ENCODE measurements around the gene OSBPL2.

The OSBPL2 gene

DNA sequence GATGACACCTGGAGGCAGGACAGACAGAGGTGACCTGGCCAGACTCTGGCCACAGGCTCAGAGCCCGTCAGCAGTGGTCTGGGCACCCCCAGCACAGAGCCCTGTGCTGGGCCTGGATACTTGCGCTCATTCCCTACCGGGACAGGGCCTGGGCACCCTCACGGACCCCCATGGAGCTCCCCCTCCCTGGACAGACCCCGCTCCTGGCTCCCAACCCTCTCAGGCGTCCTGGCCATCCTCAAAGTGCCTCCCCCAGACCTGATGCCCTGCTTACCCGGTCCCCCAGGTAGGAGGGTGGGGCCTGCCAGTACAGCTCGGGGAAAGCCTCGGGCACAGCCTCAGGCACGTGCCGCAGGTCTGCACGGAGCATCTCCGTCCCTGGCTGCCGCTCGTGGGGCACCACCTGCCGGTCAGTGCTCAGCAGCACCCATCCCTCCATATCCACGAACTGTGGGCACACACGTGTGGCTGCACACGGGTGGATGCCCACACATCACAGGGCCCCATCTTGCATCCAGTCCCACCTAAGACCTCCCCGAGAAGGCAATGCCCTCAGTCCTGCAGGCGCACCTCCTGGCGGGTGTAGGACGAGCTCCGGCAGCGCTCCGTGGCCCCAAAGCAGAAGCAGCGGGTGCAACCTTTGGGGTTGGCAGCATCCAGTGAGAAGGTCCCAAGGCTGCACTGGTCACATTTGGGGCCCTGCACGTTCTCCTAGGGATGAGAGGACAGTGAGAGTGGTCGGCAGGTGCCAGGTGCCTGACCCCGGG is 88.8 kb downstream of the OSBPL2 start:
- no peak for DNase-seq (ENCODE audit: low read depth)

DNA sequence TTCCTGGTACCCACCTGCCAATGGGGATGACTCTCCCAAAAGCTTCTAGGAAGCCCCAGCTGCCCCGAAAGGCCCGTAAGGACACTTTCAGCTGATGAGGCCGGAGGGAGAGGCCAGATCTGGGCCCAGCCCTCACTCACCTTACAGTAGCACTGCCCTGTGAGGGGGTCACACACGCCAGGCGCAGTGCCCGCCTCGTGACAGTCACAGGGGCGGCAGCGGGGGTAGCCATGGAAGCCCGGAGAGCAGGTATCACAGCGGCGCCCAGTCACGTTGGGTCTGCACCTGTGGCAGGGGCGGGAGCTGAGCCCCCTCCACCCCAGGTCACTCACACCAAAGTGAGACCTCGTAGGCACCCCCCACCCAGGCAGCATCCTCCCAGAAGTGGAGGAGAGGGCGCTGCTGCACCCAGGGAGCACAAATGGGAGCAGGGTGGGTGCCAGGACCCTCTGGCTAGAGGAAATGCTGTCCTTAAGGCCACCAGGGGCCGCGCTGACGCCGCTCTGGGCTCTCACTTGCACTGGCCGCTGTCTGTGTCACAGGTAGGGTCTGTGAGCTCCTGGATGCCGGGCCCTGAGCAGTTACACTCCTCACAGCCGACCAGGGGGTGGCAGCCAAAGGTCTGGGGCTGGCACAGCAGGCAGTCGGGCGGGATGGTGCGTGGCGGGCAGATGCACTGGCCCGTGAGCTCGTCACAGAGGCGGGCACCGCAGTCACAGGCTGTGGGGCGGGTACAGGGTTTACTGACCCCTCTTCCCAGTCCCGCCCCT is 89.6 kb downstream of the OSBPL2 start:
- DNase-seq (ENCODE audit: low read depth): no peak

GRCh38 chr20:62328684-62329388 is 90.5 kb downstream of the OSBPL2 start:
- no peak for DNase-seq (ENCODE audit: low read depth)

- DNase-seq (ENCODE audit: low read depth): no peak
Measured at GRCh38 chr20:62329389-62330377, 91.4 kb downstream of the OSBPL2 start.

DNA sequence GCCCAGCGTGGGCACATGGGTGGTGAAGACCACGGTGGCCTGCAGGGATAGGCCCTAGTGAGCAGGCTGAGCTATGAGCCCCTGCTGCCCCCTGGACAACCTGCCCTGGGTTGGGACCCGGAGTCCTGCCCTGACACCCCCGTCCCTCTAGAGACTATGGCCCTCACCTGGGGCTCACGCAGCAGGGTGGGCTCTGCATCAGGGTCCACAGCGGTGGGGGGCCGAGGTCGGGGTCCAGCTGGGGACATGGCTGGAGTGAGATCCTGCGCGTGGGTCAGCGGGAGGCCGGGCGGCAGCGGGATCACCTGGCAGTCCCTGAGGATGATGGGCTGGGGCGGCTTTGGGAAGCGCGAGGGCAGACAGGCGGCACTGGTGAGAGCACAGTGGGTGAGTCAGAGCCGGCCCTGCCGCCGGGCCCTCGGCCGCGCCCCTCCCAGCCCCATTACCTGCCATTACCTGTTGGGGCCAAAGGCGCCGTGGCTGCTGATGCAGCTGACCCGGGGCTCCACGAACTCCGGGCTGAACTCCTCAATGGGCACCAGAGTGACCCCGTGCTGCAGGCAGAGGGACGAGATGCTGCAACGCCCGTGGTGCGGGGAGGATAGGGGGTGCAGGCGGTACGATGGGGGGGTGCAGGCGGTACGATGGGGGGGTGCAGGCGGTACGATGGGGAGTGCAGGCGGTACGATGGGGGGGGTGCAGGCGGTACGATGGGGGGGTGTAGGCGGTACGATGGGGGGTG is 92.4 kb downstream of the OSBPL2 start:
- no peak for DNase-seq (ENCODE audit: low read depth)

DNA sequence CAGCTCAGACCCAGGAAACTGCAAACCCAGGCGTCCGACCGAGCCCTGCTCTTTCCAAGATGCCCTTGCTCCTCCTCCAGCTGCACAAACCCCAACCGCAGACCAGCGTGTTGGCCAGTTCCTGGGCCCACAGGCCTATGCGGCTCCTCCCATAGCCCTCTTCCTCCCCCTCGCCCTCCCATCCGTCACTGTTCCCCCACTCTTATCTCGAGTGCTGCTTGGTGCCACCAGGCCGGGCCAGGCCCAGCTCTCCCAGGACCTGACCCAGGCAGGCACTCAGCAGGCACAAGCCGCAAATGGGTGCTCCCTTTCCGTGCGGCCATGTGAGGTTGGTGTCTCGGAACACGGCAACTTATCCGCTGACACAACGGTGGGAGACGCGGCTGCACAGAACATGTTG is 93.0 kb downstream of the OSBPL2 start:
- DNase-seq (ENCODE audit: low read depth): no peak

DNA sequence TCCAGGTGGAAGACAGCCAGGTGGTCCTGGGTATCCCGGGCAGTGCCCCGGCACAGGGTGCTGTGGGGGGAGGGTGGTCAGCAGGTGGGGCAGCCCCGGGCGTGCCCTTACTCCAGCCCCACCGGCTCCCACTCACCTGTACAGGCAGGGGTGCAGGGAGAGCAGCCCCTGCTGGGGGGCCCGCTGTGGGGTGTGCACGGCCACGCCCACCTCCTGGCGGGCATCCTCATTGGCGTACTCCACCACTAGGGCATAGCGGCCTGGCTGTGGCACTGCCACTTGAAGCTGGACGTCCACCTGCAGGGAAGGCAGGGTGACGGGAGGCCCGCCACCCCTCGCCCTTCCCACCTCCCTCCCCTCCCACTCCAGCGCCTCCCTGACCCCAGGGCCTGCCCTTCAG is 94.1 kb downstream of the OSBPL2 start:
- no peak for DNase-seq (ENCODE audit: low read depth)

- DNase-seq (ENCODE audit: low read depth): no peak
Measured at GRCh38 chr20:62332989-62333819, 94.9 kb downstream of the OSBPL2 start.

- no peak for DNase-seq (ENCODE audit: low read depth)
Measured at GRCh38 chr20:62333820-62334595, 95.7 kb downstream of the OSBPL2 start.

DNA sequence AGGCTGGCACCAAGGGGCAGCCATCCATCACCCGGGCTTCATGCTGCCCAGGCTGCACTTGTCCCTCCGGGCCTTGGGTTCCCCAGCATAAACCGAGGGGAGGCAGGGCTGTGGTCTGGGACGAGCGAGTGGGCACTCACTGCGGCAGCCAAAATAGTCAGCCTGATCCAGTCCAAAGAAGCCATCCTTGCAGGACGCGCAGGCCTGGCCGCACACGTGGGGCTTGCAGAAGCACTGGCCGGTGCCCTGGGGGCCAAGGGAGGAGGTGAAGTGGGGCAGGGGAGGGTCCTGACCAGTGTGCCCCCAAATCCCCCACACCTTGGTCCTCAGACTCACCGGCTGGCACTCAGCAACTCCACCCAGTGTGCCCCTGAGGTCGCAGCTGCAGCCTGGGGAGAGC is 96.6 kb downstream of the OSBPL2 start:
- no peak for DNase-seq (ENCODE audit: low read depth)

DNA sequence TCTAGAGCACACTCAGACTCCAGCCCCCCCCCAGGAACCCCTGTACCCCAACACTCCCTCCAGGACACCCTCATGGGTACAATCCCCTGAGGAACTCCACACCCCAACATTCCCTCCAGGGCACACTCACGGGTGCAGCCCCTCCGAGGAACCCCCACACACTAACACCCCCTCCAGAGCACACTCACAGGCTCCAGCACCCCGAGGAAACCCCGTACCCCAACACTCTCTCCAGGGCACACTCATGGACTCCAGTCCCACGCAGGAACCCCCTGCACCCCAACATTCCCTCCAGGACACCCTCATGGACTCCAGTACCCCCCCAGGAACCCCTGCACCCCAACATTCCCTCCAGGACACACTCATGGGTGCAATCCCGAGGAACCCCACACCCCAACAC is 97.2 kb downstream of the OSBPL2 start:
- DNase-seq (ENCODE audit: low read depth): no peak

GRCh38 chr20:62336329-62336728 is 98.0 kb downstream of the OSBPL2 start:
- no peak for DNase-seq (ENCODE audit: low read depth)

DNA sequence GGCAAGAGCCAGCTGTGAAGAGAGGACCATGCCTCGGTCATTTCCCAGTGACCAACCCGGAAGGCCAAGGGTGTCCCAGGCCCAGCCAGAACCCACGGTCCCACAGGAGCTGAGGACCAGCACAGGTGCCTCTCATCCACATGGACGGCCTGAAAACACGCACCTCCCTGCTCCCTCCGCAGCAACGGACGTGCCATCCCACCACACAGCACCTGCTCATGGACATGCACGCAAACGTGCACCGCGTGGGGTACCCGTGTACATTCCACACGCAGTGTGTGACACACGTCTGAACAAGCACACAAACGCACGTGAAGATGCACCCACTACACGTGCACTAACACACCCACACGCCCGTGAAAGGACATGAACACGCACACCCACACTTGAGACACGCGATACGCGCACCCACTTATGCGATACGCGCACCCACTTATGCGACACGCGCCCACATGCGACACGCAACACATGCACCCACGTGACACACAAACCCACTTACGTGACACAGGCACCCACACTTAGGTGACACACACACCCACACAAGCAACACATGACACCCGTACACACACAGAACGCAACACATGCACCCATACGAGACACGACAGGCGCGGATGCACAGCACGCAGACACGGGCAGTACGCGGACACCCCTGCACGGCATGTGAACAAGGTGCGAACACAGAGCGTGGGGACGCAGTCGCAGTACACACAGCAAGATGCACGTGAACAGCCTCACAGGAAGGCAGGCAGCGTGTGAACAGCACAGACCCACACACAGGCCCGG is 98.6 kb downstream of the OSBPL2 start:
- DNase-seq (ENCODE audit: low read depth): no peak

- DNase-seq (ENCODE audit: low read depth): no peak
Measured at GRCh38 chr20:62337558-62338293, 99.4 kb downstream of the OSBPL2 start.

DNA sequence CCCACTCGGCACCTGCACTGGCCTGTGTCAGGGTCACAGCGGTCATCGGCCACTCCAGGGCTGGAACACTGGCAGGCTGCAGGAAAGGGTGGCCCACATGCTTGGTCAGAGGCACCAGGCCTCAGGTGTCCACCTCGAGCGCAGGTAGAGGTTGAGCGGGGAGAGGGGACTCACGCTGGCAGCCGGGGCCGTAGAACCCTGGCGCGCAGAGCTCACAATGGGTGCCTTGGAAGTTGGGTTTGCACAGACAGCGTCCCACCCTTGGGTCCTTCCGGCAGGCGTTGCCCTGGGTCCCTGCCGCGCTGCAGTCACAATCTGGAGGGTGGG is 99.9 kb downstream of the OSBPL2 start:
- DNase-seq (ENCODE audit: low read depth): no peak

DNA sequence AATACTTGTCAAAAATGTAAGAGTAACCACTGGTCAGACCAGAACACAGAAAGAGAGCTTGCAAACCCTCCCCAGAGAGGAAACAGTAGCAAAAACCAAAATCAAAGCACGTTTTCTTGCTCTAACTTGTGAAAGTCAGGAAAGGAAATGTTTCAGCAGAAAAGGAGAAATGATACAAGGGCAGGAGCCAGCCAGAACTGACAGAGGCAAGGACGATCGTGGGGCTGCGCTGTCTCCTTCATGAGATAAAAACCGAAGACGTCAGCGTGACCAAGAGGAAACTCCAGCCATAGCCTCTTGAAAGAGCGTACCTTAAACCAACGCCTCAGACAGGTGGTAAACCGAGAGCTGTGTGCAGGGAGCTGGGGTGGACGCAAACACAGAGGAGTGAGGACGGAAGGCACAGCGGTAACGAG is 101.3 kb downstream of the OSBPL2 start:
- no peak for DNase-seq (ENCODE audit: low read depth)

- no peak for DNase-seq (ENCODE audit: low read depth)
Measured at GRCh38 chr20:62342910-62343309, 104.6 kb downstream of the OSBPL2 start.

DNA sequence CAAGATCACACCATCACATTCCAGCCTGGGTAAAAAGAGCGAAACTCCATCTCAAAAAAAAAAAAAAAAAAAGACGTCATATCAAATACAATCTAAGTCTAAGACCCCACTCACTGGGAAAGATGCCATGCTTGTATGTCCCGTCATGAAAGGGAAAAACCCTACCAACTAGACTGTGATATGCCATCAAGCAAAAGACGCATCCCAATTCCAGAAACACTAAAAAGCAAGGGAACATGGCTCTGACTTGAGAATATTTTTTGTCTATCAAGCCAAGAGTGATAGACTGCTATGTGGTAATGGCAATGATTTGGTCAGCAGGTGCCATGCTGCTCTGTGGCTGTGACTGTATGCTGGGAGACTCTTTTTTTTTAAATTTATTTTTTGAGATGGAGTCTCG is 105.8 kb downstream of the OSBPL2 start:
- no peak for DNase-seq (ENCODE audit: low read depth)
